Adrenal gland (tissue), 5 donors: ENCODE measurements around the gene TP53I11.

Experiments
- POLR2A ChIP-seq, 2 donors: fragments of 450-650 bp; IDR thresholded peaks; one replicate each; pipeline ENCODE4 v1.6.1; 2017; ENCODE audit warnings: antibody characterized with exemption in 2 of 2, mild to moderate bottlenecking in 2 of 2, moderate library complexity in 1 of 2
- TF ChIP-seq, protein P1 (sequence below), 6 experiments: fragments of 450-650 bp in 4 of 6; fragments of 200-600 bp in 2 of 6; sonication (generic) in 1 of 6; IDR thresholded peaks; 1 replicate in 5 of 6; 2 replicates in 1 of 6; pipeline versions ENCODE4 v1.5.1 to v1.8.0; 2016 to 2021; ENCODE audit warnings: antibody characterized with exemption in 6 of 6, mild to moderate bottlenecking in 2 of 6, moderate library complexity in 1 of 6
- donor health status: DM: no; HTN: no; CAD: no.

- TF ChIP-seq, protein P1, sequence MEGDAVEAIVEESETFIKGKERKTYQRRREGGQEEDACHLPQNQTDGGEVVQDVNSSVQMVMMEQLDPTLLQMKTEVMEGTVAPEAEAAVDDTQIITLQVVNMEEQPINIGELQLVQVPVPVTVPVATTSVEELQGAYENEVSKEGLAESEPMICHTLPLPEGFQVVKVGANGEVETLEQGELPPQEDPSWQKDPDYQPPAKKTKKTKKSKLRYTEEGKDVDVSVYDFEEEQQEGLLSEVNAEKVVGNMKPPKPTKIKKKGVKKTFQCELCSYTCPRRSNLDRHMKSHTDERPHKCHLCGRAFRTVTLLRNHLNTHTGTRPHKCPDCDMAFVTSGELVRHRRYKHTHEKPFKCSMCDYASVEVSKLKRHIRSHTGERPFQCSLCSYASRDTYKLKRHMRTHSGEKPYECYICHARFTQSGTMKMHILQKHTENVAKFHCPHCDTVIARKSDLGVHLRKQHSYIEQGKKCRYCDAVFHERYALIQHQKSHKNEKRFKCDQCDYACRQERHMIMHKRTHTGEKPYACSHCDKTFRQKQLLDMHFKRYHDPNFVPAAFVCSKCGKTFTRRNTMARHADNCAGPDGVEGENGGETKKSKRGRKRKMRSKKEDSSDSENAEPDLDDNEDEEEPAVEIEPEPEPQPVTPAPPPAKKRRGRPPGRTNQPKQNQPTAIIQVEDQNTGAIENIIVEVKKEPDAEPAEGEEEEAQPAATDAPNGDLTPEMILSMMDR (IDR thresholded peaks at IDR 0.05): no peak
- no peak for TF ChIP-seq POLR2A (IDR thresholded peaks at IDR 0.05)
Observed at GRCh38 chr11:44884056-44884455, 66.6 kb downstream of the TP53I11 start.
